Measurements from ENCODE around the gene PRDM15.

PRDM15 gene

GRCh38 chr21:41897700-41898099, 18.6 kb upstream of the PRDM15 start:
- peaks cover 9 to 27% of the 10 kb centered on the region in 2 donors for H3K36me3 ChIP-seq (ENCODE audit: control insufficient read depth in 1 of 2, insufficient read depth in 2 of 2, low read length in 2 of 2)
- H3K4me3 ChIP-seq (ENCODE audit: low read depth in 1 of 2, low read length in 2 of 2), result no peak overlapping the region
- H3K27ac ChIP-seq (ENCODE audit: low read depth, low read length), result no peak overlapping the region
- no peaks in the 10 kb centered on the region for H3K9me3 ChIP-seq (ENCODE audit: control insufficient read depth in 1 of 2, low read length in 2 of 2)
- H3K27me3 ChIP-seq (ENCODE audit: control insufficient read depth in 1 of 2, insufficient read depth in 2 of 2, low read length in 2 of 2), result no peaks in the 10 kb centered on the region
- H3K4me1 ChIP-seq (ENCODE audit: control insufficient read depth in 1 of 2, insufficient read depth in 2 of 2, low read length in 2 of 2), result no peaks in the 10 kb centered on the region
- no peak overlapping the region for H3K9ac ChIP-seq (ENCODE audit: low read depth in 1 of 2, low read length in 2 of 2)

DNA sequence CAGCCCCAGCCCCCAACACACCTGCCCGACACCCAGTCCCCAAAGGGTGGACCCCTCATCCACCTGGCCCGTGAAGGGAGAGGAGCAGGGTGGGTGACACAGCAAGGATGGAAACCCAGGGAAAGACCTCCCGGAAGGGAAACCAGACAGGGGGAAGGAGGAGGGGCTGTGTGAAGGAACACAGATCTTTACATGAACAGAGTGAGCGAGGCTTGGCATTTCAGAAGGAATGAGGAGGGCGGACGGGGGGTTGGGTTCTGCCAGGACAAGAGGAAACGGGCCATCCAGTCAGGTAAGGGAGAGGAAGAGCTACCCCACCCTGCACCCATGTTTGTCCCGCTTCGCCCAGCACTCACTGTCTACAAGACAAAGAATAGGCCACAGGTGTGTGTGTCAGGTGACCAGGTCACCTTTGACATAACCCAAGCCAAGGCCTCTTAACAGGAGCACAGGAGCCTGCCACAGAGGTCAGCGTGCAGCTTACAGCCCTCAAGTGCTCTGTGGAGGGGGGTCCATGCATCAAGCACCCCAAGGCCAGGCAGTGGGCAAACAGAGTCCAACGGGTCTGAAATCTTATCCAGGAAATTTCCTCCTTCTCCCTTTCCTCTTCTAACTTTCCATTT, 18.0 kb upstream of the PRDM15 start:
- Histone ChIP-seq H3K4me1 (ENCODE audit: control insufficient read depth in 1 of 2, insufficient read depth in 2 of 2, low read length in 2 of 2) (no peaks in the 10 kb centered on the region), H3K4me3 (ENCODE audit: low read depth in 1 of 2, low read length in 2 of 2) (no peak overlapping the region), H3K27ac (ENCODE audit: low read depth, low read length) (no peak overlapping the region), H3K36me3 (ENCODE audit: control insufficient read depth in 1 of 2, insufficient read depth in 2 of 2, low read length in 2 of 2) (peaks cover 9 to 25% of the 10 kb centered on the region in 2 donors), H3K9ac (ENCODE audit: low read depth in 1 of 2, low read length in 2 of 2) (no peak overlapping the region), H3K9me3 (ENCODE audit: control insufficient read depth in 1 of 2, low read length in 2 of 2) (no peaks in the 10 kb centered on the region), H3K27me3 (ENCODE audit: control insufficient read depth in 1 of 2, insufficient read depth in 2 of 2, low read length in 2 of 2) (no peaks in the 10 kb centered on the region)

DNA sequence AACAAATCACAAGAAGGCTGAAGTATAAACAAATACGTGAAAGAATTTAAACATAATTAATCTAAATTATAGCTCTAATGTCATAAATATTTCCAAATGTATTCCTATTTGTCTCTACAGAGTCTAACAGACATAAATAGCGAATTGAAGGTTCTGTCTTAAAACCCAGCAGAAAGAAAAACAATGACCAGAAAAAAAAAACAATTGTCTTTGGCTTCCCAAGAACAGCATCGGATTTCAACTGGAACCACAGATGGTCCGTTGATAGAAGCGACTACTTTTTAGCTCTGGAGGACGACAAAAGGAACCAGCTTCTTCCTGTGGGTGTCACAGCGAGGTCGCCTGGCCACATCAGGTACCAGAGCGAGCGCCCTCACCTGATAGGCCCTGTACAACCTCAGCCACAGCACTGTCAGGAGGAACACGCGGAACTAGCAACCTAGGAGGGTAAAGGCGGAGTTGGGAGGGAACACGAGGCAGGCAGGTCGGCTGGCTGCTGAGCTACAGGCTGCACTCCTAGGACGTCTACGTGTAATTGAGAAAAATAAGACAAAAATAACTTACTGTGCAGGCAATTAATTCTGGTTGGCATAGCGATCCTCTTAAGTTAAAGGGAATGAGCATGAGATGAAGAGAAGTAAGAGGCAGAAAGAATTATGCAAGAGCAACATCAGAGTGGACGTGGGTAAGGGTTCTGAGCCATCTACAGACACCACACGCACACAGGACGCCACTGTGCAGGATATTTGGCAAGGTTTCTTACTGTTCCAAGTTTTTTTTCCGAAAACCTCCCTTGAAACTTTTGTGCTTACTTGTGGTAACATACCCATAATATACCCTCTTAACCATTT, 16.7 kb upstream of the PRDM15 start:
- no peak overlapping the region for H3K9ac ChIP-seq (ENCODE audit: low read depth in 1 of 2, low read length in 2 of 2)
- H3K9me3 ChIP-seq (ENCODE audit: control insufficient read depth in 1 of 2, low read length in 2 of 2), result no peaks in the 10 kb centered on the region
- H3K4me3 ChIP-seq (ENCODE audit: low read depth in 1 of 2, low read length in 2 of 2), result no peak overlapping the region
- no peak overlapping the region for H3K27ac ChIP-seq (ENCODE audit: low read depth, low read length)
- no peaks in the 10 kb centered on the region for H3K27me3 ChIP-seq (ENCODE audit: control insufficient read depth in 1 of 2, insufficient read depth in 2 of 2, low read length in 2 of 2)
- H3K4me1 ChIP-seq (ENCODE audit: control insufficient read depth in 1 of 2, insufficient read depth in 2 of 2, low read length in 2 of 2), result no peaks in the 10 kb centered on the region
- peaks cover 0 to 19% of the 10 kb centered on the region in 2 donors for H3K36me3 ChIP-seq (ENCODE audit: control insufficient read depth in 1 of 2, insufficient read depth in 2 of 2, low read length in 2 of 2)

DNA sequence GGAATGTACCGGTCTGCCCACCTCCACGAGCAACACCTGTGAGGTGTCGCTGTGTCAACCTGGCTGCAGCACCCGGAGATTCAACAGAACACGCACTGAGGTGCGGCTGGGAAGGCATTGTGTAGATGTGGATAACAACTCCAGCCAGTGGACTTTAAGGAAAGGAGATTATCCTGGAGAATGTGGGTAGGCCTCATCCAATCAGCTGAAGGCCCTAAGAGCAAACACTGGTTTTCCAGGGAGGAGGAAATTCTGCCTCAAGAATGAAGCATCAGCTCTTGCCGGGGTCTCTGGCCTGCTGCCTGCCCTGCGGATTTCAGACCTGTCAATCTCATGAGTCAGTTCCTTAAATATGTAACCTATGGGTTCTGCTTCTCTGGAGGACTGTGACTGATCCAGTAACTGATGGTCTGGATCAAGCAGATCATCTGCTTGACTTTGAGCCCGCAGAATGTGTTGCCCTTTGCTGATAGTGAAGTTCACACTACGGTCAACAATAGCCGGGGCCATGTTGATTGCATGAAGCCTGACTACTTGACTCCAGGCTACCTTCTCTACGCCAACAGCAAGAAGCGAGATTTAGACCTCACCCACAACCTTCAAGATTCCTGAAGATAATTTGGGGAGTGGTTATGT, 15.9 kb upstream of the PRDM15 start:
- Histone ChIP-seq H3K27me3 (ENCODE audit: control insufficient read depth in 1 of 2, insufficient read depth in 2 of 2, low read length in 2 of 2) (no peaks in the 10 kb centered on the region), H3K4me1 (ENCODE audit: control insufficient read depth in 1 of 2, insufficient read depth in 2 of 2, low read length in 2 of 2) (no peaks in the 10 kb centered on the region), H3K36me3 (ENCODE audit: control insufficient read depth in 1 of 2, insufficient read depth in 2 of 2, low read length in 2 of 2) (peaks cover 0 to 19% of the 10 kb centered on the region in 2 donors), H3K27ac (ENCODE audit: low read depth, low read length) (no peak overlapping the region), H3K9ac (ENCODE audit: low read depth in 1 of 2, low read length in 2 of 2) (no peak overlapping the region), H3K4me3 (ENCODE audit: low read depth in 1 of 2, low read length in 2 of 2) (no peak overlapping the region), H3K9me3 (ENCODE audit: control insufficient read depth in 1 of 2, low read length in 2 of 2) (no peaks in the 10 kb centered on the region)

DNA sequence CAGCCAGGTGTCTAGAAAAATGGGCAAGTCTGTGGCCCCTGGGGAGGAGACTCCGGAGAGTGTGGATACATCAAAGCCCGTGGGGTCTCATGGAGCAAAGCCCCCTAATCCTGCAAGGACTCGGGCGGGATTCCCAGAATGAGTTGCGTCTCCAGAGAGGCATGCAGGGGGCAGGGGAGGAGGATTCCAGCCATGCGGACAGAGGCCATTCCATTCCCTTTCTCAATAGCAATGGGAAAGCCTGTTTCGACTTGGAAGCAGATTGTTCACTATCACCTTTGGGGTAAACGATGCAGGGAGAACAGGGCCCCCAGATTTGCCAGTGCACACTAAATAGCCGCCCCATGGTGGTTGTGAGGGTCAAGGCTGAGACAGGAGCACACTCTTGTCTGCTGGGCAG, 15.4 kb upstream of the PRDM15 start:
- Histone ChIP-seq H3K36me3 (ENCODE audit: control insufficient read depth in 1 of 2, insufficient read depth in 2 of 2, low read length in 2 of 2) (peaks cover 0 to 19% of the 10 kb centered on the region in 2 donors), H3K27me3 (ENCODE audit: control insufficient read depth in 1 of 2, insufficient read depth in 2 of 2, low read length in 2 of 2) (no peaks in the 10 kb centered on the region), H3K4me3 (ENCODE audit: low read depth in 1 of 2, low read length in 2 of 2) (no peak overlapping the region), H3K9ac (ENCODE audit: low read depth in 1 of 2, low read length in 2 of 2) (no peak overlapping the region), H3K27ac (ENCODE audit: low read depth, low read length) (no peak overlapping the region), H3K4me1 (ENCODE audit: control insufficient read depth in 1 of 2, insufficient read depth in 2 of 2, low read length in 2 of 2) (no peaks in the 10 kb centered on the region), H3K9me3 (ENCODE audit: control insufficient read depth in 1 of 2, low read length in 2 of 2) (no peaks in the 10 kb centered on the region)

- Histone ChIP-seq H3K9ac (ENCODE audit: low read depth in 1 of 2, low read length in 2 of 2) (no peak overlapping the region), H3K27ac (ENCODE audit: low read depth, low read length) (no peak overlapping the region), H3K36me3 (ENCODE audit: control insufficient read depth in 1 of 2, insufficient read depth in 2 of 2, low read length in 2 of 2) (peaks cover 2 to 12% of the 10 kb centered on the region in 2 donors), H3K4me3 (ENCODE audit: low read depth in 1 of 2, low read length in 2 of 2) (no peak overlapping the region), H3K9me3 (ENCODE audit: control insufficient read depth in 1 of 2, low read length in 2 of 2) (no peaks in the 10 kb centered on the region), H3K4me1 (ENCODE audit: control insufficient read depth in 1 of 2, insufficient read depth in 2 of 2, low read length in 2 of 2) (no peaks in the 10 kb centered on the region), H3K27me3 (ENCODE audit: control insufficient read depth in 1 of 2, insufficient read depth in 2 of 2, low read length in 2 of 2) (no peaks in the 10 kb centered on the region)
Observed at GRCh38 chr21:41892726-41893125, 13.6 kb upstream of the PRDM15 start.

DNA sequence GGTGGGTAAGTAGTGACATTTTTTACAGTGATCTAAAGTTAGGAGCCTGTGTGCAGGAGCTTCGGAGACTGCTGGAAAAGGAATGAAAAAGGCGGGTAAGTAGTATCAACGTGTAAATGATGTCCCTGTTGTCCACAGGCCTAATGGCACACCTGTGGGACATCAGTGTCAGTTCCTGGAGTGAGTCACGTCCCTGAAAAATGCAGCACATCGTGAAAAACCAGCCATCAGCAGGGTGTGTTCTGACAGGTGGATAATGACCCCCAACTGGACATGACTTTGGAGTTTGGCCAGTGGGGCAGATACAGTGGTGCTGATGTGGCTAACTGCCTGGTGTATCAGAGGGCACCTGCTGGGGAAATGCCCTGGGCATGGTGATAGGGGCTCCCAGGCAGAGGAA, 12.0 kb upstream of the PRDM15 start:
- no peak overlapping the region for H3K4me3 ChIP-seq (ENCODE audit: low read depth in 1 of 2, low read length in 2 of 2)
- no peaks in the 10 kb centered on the region for H3K9me3 ChIP-seq (ENCODE audit: control insufficient read depth in 1 of 2, low read length in 2 of 2)
- H3K9ac ChIP-seq (ENCODE audit: low read depth in 1 of 2, low read length in 2 of 2), result no peak overlapping the region
- H3K36me3 ChIP-seq (ENCODE audit: control insufficient read depth in 1 of 2, insufficient read depth in 2 of 2, low read length in 2 of 2), result peaks cover 3 to 12% of the 10 kb centered on the region in 2 donors
- H3K27me3 ChIP-seq (ENCODE audit: control insufficient read depth in 1 of 2, insufficient read depth in 2 of 2, low read length in 2 of 2), result no peaks in the 10 kb centered on the region
- no peaks in the 10 kb centered on the region for H3K4me1 ChIP-seq (ENCODE audit: control insufficient read depth in 1 of 2, insufficient read depth in 2 of 2, low read length in 2 of 2)
- no peak overlapping the region for H3K27ac ChIP-seq (ENCODE audit: low read depth, low read length)

GRCh38 chr21:41890355-41890754, 11.2 kb upstream of the PRDM15 start:
- Histone ChIP-seq H3K9ac (ENCODE audit: low read depth in 1 of 2, low read length in 2 of 2) (no peak overlapping the region), H3K27ac (ENCODE audit: low read depth, low read length) (no peak overlapping the region), H3K9me3 (ENCODE audit: control insufficient read depth in 1 of 2, low read length in 2 of 2) (no peaks in the 10 kb centered on the region), H3K4me1 (ENCODE audit: control insufficient read depth in 1 of 2, insufficient read depth in 2 of 2, low read length in 2 of 2) (no peaks in the 10 kb centered on the region), H3K4me3 (ENCODE audit: low read depth in 1 of 2, low read length in 2 of 2) (no peak overlapping the region), H3K36me3 (ENCODE audit: control insufficient read depth in 1 of 2, insufficient read depth in 2 of 2, low read length in 2 of 2) (peaks cover 3 to 9% of the 10 kb centered on the region in 2 donors), H3K27me3 (ENCODE audit: control insufficient read depth in 1 of 2, insufficient read depth in 2 of 2, low read length in 2 of 2) (no peaks in the 10 kb centered on the region)

GRCh38 chr21:41888749-41889376, 9.7 kb upstream of the PRDM15 start:
- Histone ChIP-seq H3K27ac (ENCODE audit: low read depth, low read length) (no peak overlapping the region), H3K9ac (ENCODE audit: low read depth in 1 of 2, low read length in 2 of 2) (no peak overlapping the region)

GRCh38 chr21:41887667-41888066, 8.5 kb upstream of the PRDM15 start:
- Histone ChIP-seq H3K27ac (ENCODE audit: low read depth, low read length) (no peak overlapping the region), H3K9me3 (ENCODE audit: control insufficient read depth in 1 of 2, low read length in 2 of 2) (no peaks in the 10 kb centered on the region), H3K9ac (ENCODE audit: low read depth in 1 of 2, low read length in 2 of 2) (no peak overlapping the region), H3K36me3 (ENCODE audit: control insufficient read depth in 1 of 2, insufficient read depth in 2 of 2, low read length in 2 of 2) (peaks cover 3 to 9% of the 10 kb centered on the region in 2 donors), H3K4me3 (ENCODE audit: low read depth in 1 of 2, low read length in 2 of 2) (no peak overlapping the region), H3K4me1 (ENCODE audit: control insufficient read depth in 1 of 2, insufficient read depth in 2 of 2, low read length in 2 of 2) (no peaks in the 10 kb centered on the region), H3K27me3 (ENCODE audit: control insufficient read depth in 1 of 2, insufficient read depth in 2 of 2, low read length in 2 of 2) (no peaks in the 10 kb centered on the region)

More at GRCh38 chr21:41888749-41889376, 9.7 kb upstream of the PRDM15 start:
- Histone ChIP-seq H3K27me3 (ENCODE audit: control insufficient read depth in 1 of 2, insufficient read depth in 2 of 2, low read length in 2 of 2) (no peaks in the 10 kb centered on the region), H3K9me3 (ENCODE audit: control insufficient read depth in 1 of 2, low read length in 2 of 2) (no peaks in the 10 kb centered on the region), H3K4me3 (ENCODE audit: low read depth in 1 of 2, low read length in 2 of 2) (no peak overlapping the region), H3K4me1 (ENCODE audit: control insufficient read depth in 1 of 2, insufficient read depth in 2 of 2, low read length in 2 of 2) (no peaks in the 10 kb centered on the region), H3K36me3 (ENCODE audit: control insufficient read depth in 1 of 2, insufficient read depth in 2 of 2, low read length in 2 of 2) (peaks cover 3 to 9% of the 10 kb centered on the region in 2 donors)
